ENCODE data around the gene DOCK9. TPM values are rescaled to one million over a fixed set of nuclear protein-coding genes. Genes with fewer than 3 reads are reported as not detected.

DOCK9 gene
- polyA plus RNA-seq, 1 of the 3 experiments (the other 2 are of a cell fraction), result 16.6 TPM

GRCh38 chr13:98847780-98848179 is 130.1 kb downstream of the DOCK9 start:
- Histone ChIP-seq H3K4me2 (no peak overlapping the region), H2AFZ (ENCODE audit: low read depth) (no peak overlapping the region), H4K20me1 (ENCODE audit: insufficient read depth) (no peaks in the 10 kb centered on the region), H3K4me3 (ENCODE audit: low read depth in 2 of 2, low read length in 1 of 2) (no peak overlapping the region), H3K9me2 (no peaks in the 10 kb centered on the region), H3K9me3 (no peaks in the 10 kb centered on the region), H3F3A (replicated peaks; ENCODE audit: insufficient read depth) (no peaks in the 10 kb centered on the region), H3K4me1 (ENCODE audit: control insufficient read depth in 1 of 2, insufficient read depth in 2 of 2, low read depth in 1 of 2, low read length in 1 of 2) (no peaks in the 10 kb centered on the region), H3K9ac (no peak overlapping the region), H3K27ac (ENCODE audit: low read depth in 2 of 2, low read length in 1 of 2) (no peak overlapping the region), H3K27me3 (ENCODE audit: insufficient read depth) (no peaks in the 10 kb centered on the region), H3K79me2 (ENCODE audit: insufficient read depth) (no peaks in the 10 kb centered on the region), H3K36me3 (replicated peaks in 1 of 2; ENCODE audit: control insufficient read depth in 1 of 2, insufficient read depth in 2 of 2, low read length in 1 of 2) (peaks cover 0 to 8% of the 10 kb centered on the region in 2 experiments)
- TF ChIP-seq MAX (IDR thresholded peaks at IDR 0.05; ENCODE audit: low read depth), result no peak
- TF ChIP-seq TCF12 (IDR thresholded peaks at IDR 0.05), result no peak
- no peak for TF ChIP-seq FOXM1 (IDR thresholded peaks at IDR 0.05; ENCODE audit: low read depth)
- TF ChIP-seq JUND (IDR thresholded peaks at IDR 0.05), result no peak
- TF ChIP-seq RXRA (IDR thresholded peaks at IDR 0.05; ENCODE audit: borderline replicate concordance, low read depth), result no peak
- TF ChIP-seq EZH2phosphoT487 (IDR thresholded peaks at IDR 0.05; ENCODE audit: borderline replicate concordance, low read depth), result no peak
- TF ChIP-seq FOSL2 (IDR thresholded peaks at IDR 0.05; ENCODE audit: borderline replicate concordance, low read depth), result no peak
- TF ChIP-seq ELF1 (IDR thresholded peaks at IDR 0.05), result no peak
- no peak for TF ChIP-seq PBX3 (IDR thresholded peaks at IDR 0.05)
- no peak for TF ChIP-seq POLR2AphosphoS5 (IDR thresholded peaks at IDR 0.05; ENCODE audit: low read depth, low read length)
- no peak for TF ChIP-seq ZBTB33 (IDR thresholded peaks at IDR 0.05; ENCODE audit: borderline replicate concordance, low read depth)
- TF ChIP-seq REST (IDR thresholded peaks at IDR 0.05; ENCODE audit: low read depth, low read length), result no peak
- no peak for TF ChIP-seq CTCF (IDR thresholded peaks at IDR 0.05)
- no peak for TF ChIP-seq USF1 (IDR thresholded peaks at IDR 0.05; ENCODE audit: borderline replicate concordance, low read depth)
- TF ChIP-seq EP300 (IDR thresholded peaks at IDR 0.05; ENCODE audit: borderline replicate concordance in 1 of 2, low read depth in 1 of 2, low read length in 1 of 2), result no peak
- TF ChIP-seq SIN3A (IDR thresholded peaks at IDR 0.05; ENCODE audit: borderline replicate concordance, low read depth, low read length), result no peak
- no peak for TF ChIP-seq IRF3 (IDR thresholded peaks at IDR 0.05; ENCODE audit: low read depth, low read length)
- no peak for TF ChIP-seq GATA2 (CRISPR knock-in tag; IDR thresholded peaks at IDR 0.05)
- POLR2A ChIA-PET, result no interaction called here
- DNase-seq, result no peak
- CTCF ChIA-PET, result no interaction called here
- 95% methylated on average over 5 of the region's 5 CpGs for WGBS (ENCODE audit: low lambda C conversion rate)

Measured in SK-N-SH (cell line).